ENCODE results near the gene OR10A3. TPM values are rescaled to one million over a fixed set of nuclear protein-coding genes. Genes with fewer than 3 reads are reported as not detected.
"Not testable (repeated sequence)": the region's sequence is repeated elsewhere in the genome, so short reads cannot be mapped to it uniquely, and the experiment has no call there.

The OR10A3 gene
- total RNA-seq: not detected

DNA sequence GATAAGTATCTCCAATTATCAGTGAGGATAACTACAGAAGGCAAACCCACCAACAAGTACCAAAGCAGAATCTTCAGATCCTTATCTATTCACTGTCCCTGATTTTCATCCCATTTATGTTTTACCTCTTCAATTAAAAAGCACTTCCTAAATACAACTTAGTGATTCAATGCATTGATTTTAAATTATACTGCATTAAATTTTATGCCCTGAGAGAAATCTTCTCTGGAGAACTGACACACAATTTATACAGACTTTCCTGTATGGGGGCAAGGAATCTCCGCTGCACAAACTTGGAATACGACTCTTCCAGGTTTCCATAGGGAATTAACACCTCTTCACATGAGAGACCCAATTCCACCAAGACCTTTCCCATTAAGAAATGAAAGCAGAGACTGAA is at the start of gene OR10A3:
Gene OR10A3, minus strand, starts transcription at position 101 of the 400 bp plus-strand sequence. CDS start 2,188 bp downstream, outside the sequence.
- Mint-ChIP-seq H3K27ac (no peak within 1 kb of the TSS), H3K9me3 (ENCODE audit: low read depth) (peaks cover 3% of the 10 kb centered on the region), H3K36me3 (no peaks in the 10 kb centered on the region), H3K4me1 (no peaks in the 10 kb centered on the region), H3K27me3 (peaks cover 4% of the 10 kb centered on the region), H3K4me3 (no peak within 1 kb of the TSS)
- CTCF ChIA-PET: no interaction called here
- no peak for ATAC-seq
- DNase-seq: no peak

GRCh38 chr11:7987560-7987883 is 46.0 kb upstream of the OR10A3 start:
- not testable (repeated sequence) for H3K27me3 Mint-ChIP-seq; DNase-seq; ATAC-seq; H3K9me3 Mint-ChIP-seq (ENCODE audit: low read depth)
- Mint-ChIP-seq H3K36me3 (peaks cover 17% of the 10 kb centered on the region), H3K4me3 (peak overlapping the region; percentile 96), H3K4me1 (peaks cover 44% of the 10 kb centered on the region), H3K27ac (peak overlapping the region; percentile 92)
- CTCF ChIA-PET: interaction anchor here (0.6 to 2.7 kb wide), 16 partner anchors 8 to 976 kb away, joined by 3 to 48 read pairs (median 4); partner anchors contain the start of genes RPL27A, TMEM9B and TRIM66

DNA sequence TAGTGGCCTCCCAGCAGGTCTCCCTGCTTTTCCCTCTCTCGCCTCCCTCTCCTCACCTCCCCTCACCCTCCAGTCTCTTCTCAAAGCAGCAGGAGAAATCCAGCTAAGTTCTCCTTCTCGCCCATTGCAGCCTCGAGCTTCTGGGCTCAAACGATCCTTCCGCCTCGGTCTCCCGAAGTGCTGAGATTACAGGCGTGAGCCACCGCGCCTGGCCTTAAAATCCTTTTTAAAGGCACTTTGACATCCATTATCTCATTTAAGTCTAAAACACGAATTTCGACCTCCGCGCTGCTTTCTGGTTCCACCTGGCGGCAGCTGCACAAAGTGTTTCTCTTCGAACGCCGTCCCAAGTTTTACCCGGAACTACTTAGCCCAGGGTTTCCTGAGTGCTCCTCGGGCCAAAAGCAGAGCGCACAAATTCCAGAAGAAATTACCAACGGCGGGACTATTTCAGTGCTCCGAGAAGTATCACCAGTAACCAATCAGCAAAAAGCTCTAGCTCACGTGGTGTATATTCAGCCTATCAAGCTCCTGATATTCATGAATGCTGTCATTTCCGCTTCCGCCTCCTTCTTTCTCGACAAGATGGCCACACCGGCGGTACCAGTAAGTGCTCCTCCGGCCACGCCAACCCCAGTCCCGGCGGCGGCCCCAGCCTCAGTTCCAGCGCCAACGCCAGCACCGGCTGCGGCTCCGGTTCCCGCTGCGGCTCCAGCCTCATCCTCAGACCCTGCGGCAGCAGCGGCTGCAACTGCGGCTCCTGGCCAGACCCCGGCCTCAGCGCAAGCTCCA is 45.5 kb upstream of the OR10A3 start, which contains the start of gene EIF3F:
Gene EIF3F, plus strand, starts transcription at position 570 of the 792 bp plus-strand sequence. Its CDS starts 16 bp downstream, at position 586.
- peak; percentile 97 for ATAC-seq
- CTCF ChIA-PET: interaction anchor here (0.6 to 2.7 kb wide), 19 partner anchors 9 to 977 kb away, joined by 3 to 48 read pairs (median 4); partner anchors contain the start of genes RPL27A, TMEM9B and TRIM66
- peak within 1 kb of the TSS; percentile 96 for H3K4me3 Mint-ChIP-seq
- H3K27me3 Mint-ChIP-seq: no peaks in the 10 kb centered on the region
- peak; percentile 95 for DNase-seq
- H3K27ac Mint-ChIP-seq: peak within 1 kb of the TSS; percentile 92
- H3K9me3 Mint-ChIP-seq (ENCODE audit: low read depth): no peaks in the 10 kb centered on the region
- peaks cover 14% of the 10 kb centered on the region for H3K36me3 Mint-ChIP-seq
- peaks cover 44% of the 10 kb centered on the region for H3K4me1 Mint-ChIP-seq

GRCh38 chr11:7983832-7984590 is 42.5 kb upstream of the OR10A3 start:
- ATAC-seq: no peak
- Mint-ChIP-seq H3K27me3 (no peaks in the 10 kb centered on the region), H3K27ac (no peak overlapping the region), H3K36me3 (peaks cover 3% of the 10 kb centered on the region), H3K4me3 (no peak overlapping the region), H3K4me1 (peaks cover 30% of the 10 kb centered on the region), H3K9me3 (ENCODE audit: low read depth) (no peaks in the 10 kb centered on the region)
- CTCF ChIA-PET: interaction anchor here (1.7 kb wide), 1 partner anchor 22 kb away, joined by 4 read pairs; no protein-coding TSS in a partner anchor
- DNase-seq: no peak

DNA sequence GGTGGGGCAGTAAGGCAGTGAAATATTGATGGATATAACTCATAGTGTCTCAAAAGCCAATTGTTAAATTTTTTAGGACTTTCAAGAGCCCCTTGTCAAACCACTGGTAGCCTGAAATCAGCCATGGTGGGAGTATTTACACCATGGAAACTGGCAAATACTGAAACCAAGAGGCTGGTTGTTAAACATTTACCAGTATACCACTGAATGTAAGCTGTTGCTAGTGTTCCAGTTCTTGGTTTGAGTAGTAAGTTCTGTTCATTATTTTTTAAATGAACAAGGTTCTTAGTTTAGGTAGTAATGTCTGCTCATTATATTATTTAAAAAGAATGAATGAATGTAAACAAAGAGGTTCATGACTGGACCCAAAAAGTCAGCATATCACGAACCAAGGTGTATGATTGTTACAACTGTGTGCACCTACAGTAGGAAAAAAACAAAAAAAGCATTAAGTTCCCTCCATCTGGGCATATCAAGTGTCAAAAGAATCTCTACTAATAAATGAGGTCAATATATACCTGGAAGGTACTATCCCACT is 41.1 kb upstream of the OR10A3 start:
- no peak for DNase-seq
- ATAC-seq: no peak
- H3K36me3 Mint-ChIP-seq: no peaks in the 10 kb centered on the region
- H3K27me3 Mint-ChIP-seq: no peaks in the 10 kb centered on the region
- H3K4me1 Mint-ChIP-seq: peaks cover 16% of the 10 kb centered on the region
- H3K27ac Mint-ChIP-seq: no peak overlapping the region
- CTCF ChIA-PET: interaction anchor here (0.8 to 1.7 kb wide), 2 partner anchors 23 to 449 kb away, joined by 3 to 4 read pairs; no protein-coding TSS in a partner anchor
- no peak overlapping the region for H3K4me3 Mint-ChIP-seq
- no peaks in the 10 kb centered on the region for H3K9me3 Mint-ChIP-seq (ENCODE audit: low read depth)

GRCh38 chr11:7981619-7982157 is 40.2 kb upstream of the OR10A3 start:
- DNase-seq: no peak
- no peak overlapping the region for H3K4me3 Mint-ChIP-seq
- H3K9me3 Mint-ChIP-seq (ENCODE audit: low read depth): no peaks in the 10 kb centered on the region
- no peak for ATAC-seq
- H3K4me1 Mint-ChIP-seq: peaks cover 12% of the 10 kb centered on the region
- no peaks in the 10 kb centered on the region for H3K27me3 Mint-ChIP-seq
- H3K27ac Mint-ChIP-seq: no peak overlapping the region
- H3K36me3 Mint-ChIP-seq: no peaks in the 10 kb centered on the region
- CTCF ChIA-PET: interaction anchor here (0.8 kb wide), 1 partner anchor 450 kb away, joined by 3 read pairs; no protein-coding TSS in a partner anchor

DNA sequence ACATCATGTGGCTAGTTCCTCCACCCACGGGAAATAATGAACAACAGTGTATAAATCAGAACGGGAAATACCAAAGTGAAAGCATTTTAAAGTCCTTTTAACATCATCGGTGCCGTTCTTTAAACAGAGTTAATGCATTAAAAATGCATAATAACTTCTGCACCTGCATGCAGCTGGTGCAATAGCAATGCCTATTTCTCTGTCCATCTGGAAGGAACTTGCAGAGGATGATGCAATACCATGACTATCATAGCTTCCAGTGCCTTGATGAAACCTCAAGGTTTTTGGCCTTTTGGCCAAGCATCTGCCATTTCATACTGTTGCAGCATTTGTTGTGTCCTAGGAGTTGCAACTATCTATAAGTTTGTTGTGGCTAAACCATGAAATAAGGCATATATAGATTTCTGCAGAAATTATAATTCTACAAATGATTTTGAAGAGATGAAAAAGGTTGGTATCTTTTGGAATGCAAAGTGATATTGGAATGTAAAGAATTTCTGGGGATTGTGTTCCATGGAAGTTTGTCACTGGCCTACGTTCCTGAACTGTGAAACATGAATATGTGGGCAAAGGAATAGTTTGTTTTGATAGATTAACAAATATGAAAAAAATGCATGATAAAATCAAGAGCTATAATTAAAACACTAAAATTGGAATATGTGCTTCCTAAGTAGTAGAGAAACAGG is 35.9 kb upstream of the OR10A3 start:
- DNase-seq (no peak), ATAC-seq (no peak)
- Mint-ChIP-seq H3K27ac (no peak overlapping the region), H3K4me1 (peaks cover 3% of the 10 kb centered on the region), H3K27me3 (peaks cover 3% of the 10 kb centered on the region), H3K9me3 (ENCODE audit: low read depth) (no peaks in the 10 kb centered on the region), H3K4me3 (no peak overlapping the region), H3K36me3 (no peaks in the 10 kb centered on the region)
- CTCF ChIA-PET: interaction anchor here (1.2 to 1.4 kb wide), 2 partner anchors 10 to 85 kb away, joined by 4 read pairs; partner anchors contain the start of gene EIF3F

- no peaks in the 10 kb centered on the region for H3K36me3 Mint-ChIP-seq
- CTCF ChIA-PET: interaction anchor here (1.1 to 2.0 kb wide), 2 partner anchors 12 to 124 kb away, joined by 3 to 12 read pairs; partner anchors contain the start of gene EIF3F
- H3K4me1 Mint-ChIP-seq: peaks cover 1% of the 10 kb centered on the region
- H3K4me3 Mint-ChIP-seq: no peak overlapping the region
- no peaks in the 10 kb centered on the region for H3K9me3 Mint-ChIP-seq (ENCODE audit: low read depth)
- no peak for ATAC-seq
- DNase-seq: no peak
- no peak overlapping the region for H3K27ac Mint-ChIP-seq
- H3K27me3 Mint-ChIP-seq: peaks cover 5% of the 10 kb centered on the region
Observed at GRCh38 chr11:7974668-7975067, 33.2 kb upstream of the OR10A3 start.

DNA sequence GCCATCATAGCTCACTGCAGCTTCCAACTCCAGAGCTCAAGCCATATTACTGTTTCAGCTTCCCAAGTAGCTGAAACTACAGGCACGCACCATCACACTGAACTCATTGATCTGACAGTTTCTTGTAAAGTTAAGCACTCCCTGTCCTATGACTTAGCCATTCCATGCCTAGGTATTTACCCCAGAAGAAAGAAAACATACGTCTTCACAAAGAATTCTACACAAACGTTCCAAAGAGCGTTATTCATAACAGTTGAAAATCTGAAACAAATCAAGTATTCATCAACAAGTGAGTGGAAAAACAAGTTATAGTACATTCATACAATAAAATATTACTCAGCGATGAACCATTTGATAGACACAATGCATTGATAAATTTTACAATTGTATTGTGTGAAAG is 31.5 kb upstream of the OR10A3 start:
- Mint-ChIP-seq H3K9me3 (ENCODE audit: low read depth) (no peaks in the 10 kb centered on the region), H3K36me3 (no peaks in the 10 kb centered on the region), H3K4me1 (peaks cover 1% of the 10 kb centered on the region), H3K27ac (no peak overlapping the region), H3K4me3 (no peak overlapping the region), H3K27me3 (peaks cover 14% of the 10 kb centered on the region)
- DNase-seq: no peak
- CTCF ChIA-PET: no interaction called here
- ATAC-seq: no peak

GRCh38 chr11:7971846-7972245 is 30.3 kb upstream of the OR10A3 start:
- no peak for ATAC-seq
- CTCF ChIA-PET: no interaction called here
- no peak for DNase-seq
- no peaks in the 10 kb centered on the region for H3K9me3 Mint-ChIP-seq (ENCODE audit: low read depth)
- H3K36me3 Mint-ChIP-seq: no peaks in the 10 kb centered on the region
- peaks cover 1% of the 10 kb centered on the region for H3K4me1 Mint-ChIP-seq
- no peak overlapping the region for H3K4me3 Mint-ChIP-seq
- no peak overlapping the region for H3K27ac Mint-ChIP-seq
- peaks cover 20% of the 10 kb centered on the region for H3K27me3 Mint-ChIP-seq

DNA sequence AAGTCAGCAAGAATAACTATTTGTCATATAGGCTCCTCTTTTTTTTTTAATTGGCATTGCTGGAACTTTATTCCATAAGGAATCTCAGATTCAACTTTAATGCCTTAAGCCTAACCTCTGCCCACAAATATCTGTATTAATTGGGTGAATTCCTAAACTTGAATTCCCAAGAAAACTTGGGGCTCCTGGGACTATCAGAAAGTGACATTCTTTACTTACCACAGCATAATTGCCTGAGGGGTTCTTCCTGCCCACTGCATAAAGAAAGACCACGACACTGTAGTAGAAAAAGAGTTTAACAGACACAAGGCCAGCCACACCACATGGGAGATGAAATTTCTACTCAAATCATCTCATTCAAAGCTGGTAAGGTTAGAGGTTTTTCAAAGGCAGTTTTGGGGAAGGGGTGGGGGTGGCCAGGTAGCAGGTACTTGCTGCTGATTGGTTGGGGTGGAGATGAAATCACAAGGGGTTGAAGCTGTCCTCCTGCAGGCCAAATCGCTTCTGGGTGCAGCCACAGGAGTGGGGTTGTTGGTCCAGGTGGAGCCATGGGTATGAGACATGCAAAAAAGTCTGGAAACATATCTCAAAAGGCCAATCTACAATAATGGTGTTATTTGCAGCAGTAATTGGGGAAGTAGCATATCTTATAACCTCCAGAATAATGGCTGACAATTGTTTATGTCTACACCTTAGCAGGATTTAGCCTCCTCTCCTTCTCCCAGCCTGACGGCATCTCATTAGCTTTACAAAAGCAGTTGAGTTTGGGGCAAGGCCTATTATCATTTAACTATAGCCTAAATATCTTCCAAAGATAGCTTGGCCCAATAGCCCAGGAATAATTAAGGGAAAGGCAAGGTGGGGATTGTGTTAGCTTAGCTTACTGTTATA is 28.5 kb upstream of the OR10A3 start:
- DNase-seq: no peak
- no peak for ATAC-seq
- Mint-ChIP-seq H3K4me1 (no peaks in the 10 kb centered on the region), H3K4me3 (no peak overlapping the region), H3K27me3 (peaks cover 21% of the 10 kb centered on the region), H3K36me3 (no peaks in the 10 kb centered on the region), H3K27ac (no peak overlapping the region), H3K9me3 (ENCODE audit: low read depth) (no peaks in the 10 kb centered on the region)
- CTCF ChIA-PET: no interaction called here

DNA sequence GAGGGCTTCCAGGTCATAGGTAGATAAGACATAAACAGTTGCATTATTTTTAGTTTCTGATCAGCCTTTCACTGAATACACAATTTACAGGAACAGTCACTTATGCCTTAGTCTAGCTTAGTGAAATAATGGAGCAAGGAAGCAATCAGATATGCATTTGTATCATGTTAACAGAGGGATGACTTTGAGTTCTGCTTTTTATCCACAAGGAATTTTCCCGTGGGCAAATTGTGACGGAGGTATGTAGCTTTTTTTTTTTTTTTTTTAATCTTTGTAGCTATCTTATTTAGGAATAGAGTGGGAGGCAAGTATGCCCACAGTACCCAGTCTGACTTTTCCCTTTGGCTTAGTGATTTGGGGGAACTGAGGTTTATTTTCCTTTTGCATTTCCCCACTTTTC is 27.2 kb upstream of the OR10A3 start:
- DNase-seq: no peak
- no peak overlapping the region for H3K27ac Mint-ChIP-seq
- H3K27me3 Mint-ChIP-seq: peaks cover 21% of the 10 kb centered on the region
- no peak for ATAC-seq
- no peaks in the 10 kb centered on the region for H3K9me3 Mint-ChIP-seq (ENCODE audit: low read depth)
- CTCF ChIA-PET: interaction anchor here (1.0 to 1.1 kb wide), 2 partner anchors 64 to 130 kb away, joined by 3 read pairs; no protein-coding TSS in a partner anchor
- no peaks in the 10 kb centered on the region for H3K4me1 Mint-ChIP-seq
- no peaks in the 10 kb centered on the region for H3K36me3 Mint-ChIP-seq
- no peak overlapping the region for H3K4me3 Mint-ChIP-seq
